HPDE6-E6E7 (cell line): Measurements from ENCODE around the gene C7orf33.
"Not testable (repeated sequence)": the region's sequence is repeated elsewhere in the genome, so short reads cannot be mapped to it uniquely, and the experiment has no call there.

Experiments used
- DNase-seq: peaks from one replicate; pipeline ENCODE4 v3.0.0; 2011; ENCODE audit warnings: missing footprints; ENCODE audit errors: extremely low spot score

The C7orf33 gene, protein sequence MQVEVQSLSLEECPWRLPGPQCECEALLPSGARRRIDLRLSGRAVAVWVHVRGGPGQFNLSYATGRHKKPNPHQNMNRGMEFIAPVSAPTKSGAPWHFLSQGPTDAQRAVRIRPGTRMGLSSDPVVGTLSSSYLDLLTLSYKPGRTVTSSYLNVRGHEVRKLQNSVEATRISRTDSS

DNA sequence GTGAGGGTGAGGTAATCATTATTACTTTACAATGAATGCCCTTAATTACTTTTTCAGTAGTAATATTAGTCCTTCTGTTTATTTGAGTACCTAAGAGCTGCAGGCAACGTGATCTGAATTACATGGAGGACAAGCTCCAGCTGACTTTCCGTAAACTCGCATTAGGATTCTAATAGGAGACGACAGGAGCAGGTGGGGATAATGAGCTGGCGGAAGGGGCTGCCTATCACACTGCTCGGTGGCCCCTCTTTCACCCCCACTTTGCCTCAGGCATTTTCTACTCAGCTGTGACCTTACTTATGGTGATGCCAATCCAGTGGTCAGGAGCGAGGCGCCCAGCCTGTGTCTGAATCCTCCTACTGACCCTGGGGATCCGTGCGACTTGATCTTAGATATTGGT is at the start of gene C7orf33:
C7orf33 (plus strand) TSS at position 296 of the 400 bp plus-strand sequence. CDS start 160 bp downstream, outside the sequence.
- DNase-seq, result no peak

DNA sequence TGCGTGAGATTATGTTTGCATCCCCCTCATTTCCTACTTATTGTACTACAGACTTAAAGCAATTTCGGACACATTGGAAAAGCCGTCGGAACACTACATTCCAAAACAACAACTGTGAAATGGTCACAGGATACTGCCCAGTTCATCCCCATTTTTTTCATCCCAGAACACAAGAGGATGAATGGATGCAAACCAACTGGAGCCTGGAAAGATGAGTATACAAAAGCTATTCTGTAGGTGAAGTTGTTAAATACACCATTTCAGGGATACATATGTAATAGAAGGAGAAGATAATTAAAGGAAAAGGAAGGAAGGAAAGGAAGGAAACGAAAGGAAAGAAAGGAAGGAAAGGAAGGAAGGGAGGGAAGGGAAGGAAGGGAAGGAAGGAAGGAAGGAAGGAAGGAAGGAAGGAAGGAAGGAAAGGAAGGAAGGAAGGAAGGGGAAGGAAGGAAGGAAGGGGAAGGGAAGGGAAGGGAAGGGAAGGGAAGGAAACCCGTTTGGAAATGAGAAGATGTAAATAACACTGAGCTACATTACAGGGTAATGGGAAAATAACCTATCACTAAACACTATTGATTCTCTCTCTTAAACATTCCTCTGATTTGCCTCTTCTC is 48.6 kb upstream of the C7orf33 start:
- DNase-seq, result no peak

DNA sequence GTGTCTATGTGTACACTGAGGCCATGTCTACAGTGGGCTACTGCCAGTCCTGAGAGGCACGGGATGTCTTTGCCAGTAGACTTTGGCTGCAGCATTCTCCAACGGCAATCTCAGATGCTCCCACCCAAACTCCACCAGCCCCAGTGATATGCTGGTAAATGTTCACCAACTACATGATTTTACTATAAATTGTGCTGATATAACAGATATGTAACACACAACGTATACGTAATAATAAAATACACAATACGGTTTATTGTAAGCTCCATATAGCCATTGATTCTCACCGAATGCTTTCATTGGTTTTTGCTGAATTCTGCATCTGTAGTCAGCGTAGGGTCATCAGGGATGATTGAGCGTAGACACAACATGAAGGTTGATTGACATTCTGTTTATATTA is 47.3 kb upstream of the C7orf33 start:
- DNase-seq, result no peak

DNA sequence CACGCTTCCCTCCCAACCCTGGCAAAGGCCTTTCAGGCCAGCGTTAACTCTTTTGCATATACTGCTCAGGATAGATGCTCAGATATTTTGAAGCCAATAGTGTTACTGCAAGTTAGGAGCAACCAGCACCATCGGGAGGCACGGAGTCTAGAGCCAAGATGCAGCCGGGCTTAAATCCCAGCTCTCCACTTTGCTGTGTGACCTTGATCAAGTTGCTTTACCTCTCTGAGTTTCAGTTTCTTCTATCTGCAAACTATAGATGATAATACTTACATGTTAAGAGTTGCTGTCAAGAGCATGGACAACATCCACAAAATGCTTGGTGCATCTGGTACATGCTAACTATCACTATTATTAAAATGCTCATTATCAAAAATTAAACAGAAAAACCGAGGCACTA is 45.4 kb upstream of the C7orf33 start:
- DNase-seq, result no peak

DNA sequence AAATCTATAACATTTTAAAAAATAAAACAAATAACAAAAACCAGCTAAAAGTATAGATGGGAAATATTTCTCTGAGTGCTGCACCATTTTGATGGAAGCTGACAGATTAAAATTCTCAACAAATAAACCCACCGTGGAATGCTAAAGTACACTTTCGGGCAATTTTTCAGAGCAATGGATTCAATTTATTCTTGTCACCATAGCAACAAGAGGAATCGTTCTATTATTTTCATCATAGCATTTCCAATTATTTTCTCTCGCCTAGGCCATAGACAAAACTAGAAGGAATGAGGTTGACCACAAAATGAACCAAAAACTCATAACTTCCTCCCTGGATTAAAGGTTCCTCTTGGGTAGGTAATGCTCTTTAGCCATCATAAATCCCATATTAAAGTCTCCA is 44.6 kb upstream of the C7orf33 start:
- DNase-seq, result no peak

DNA sequence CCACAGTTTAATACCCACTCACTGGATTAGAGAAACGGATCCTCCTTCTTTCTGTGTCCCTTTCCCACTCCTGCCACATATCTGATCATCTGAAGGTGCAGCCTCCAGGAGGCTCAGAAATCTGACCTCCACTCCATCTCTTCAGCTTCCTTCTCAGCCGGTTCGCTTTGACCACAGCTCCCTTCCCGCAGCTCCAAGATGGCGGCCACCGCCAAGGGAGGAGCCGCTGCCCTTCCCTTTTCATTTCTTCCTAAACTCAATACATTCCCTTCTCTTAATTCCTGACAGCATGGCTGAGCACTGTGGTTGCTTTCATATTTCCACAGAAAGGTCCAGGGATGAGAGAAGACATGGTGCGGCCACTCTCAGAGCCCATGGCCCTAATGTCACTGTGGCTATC is 43.7 kb upstream of the C7orf33 start:
- no peak for DNase-seq

DNA sequence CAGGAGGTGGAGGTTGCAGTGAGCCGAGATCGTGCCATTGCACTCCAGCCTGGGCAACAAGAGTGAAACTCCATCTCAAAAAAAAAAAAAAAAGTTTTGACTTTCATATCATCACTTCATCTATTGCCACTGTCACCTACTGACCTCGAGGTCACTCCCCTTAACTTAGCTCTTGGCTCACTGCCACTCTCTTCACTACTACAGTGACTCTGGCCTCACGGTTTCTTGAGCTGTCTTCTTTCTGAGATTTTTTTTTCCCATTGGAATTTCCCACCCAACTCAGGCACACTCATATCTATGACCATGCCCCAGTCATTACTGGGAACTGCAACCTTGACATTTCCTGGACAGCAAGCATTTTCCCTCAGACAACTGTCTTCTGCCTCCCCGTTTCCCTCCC is 42.6 kb upstream of the C7orf33 start:
- no peak for DNase-seq

DNA sequence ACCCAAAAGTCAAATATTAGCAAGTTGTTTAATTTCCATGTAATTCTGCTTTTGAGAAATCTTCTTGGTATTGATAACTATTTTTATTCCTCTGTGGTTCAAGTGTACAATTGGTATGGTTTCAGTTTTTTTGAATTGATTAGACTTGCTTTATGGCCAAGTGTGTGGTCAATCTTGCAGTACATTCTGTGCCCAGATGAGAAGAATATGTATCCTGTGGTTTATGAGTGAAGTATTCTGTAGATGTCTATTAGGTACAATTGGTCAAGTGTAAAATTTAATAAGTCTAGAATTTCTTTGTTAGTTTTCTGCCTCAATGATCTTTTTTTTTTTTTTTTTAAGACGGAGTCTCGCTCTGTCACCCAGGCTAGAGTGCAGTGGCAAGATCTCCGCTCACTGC is 36.6 kb upstream of the C7orf33 start:
- DNase-seq, result no peak

DNA sequence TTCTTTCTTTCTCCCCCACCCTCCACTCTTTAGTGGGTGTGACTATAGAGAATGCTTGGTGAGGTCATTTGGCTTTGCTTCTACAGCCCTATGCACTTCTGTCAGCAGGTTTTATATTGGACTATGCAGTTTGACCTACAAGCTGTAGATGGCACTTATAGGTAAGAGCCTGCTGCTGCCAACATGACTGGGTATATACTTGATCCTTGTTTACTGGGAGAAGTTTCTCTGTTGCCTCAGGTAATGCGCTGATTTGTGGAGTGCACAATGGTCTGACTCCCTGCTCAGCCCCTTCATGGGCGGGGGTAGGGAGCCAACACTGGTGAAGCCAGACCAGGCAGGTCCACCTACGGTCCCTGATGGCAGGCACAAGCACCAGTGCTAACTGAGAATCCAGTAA is 33.7 kb upstream of the C7orf33 start:
- DNase-seq, result no peak

DNA sequence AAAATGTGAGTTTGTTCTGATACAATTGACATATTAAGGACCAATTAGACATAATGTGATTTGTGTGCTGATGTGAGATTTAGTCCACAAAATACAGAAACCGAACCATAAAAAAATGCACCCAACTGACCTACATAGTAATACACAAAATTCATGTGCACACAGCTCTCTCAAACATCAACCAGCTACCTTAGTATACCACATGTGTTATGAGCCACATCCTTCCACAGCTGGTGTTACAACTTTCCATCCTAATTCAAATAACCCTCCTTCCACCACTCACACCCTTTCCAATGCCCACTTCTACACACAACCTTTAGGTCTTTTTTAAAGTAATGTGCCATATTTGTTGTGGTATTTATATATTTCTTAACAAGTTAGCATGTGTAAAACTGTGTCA is 31.7 kb upstream of the C7orf33 start:
- no peak for DNase-seq

DNA sequence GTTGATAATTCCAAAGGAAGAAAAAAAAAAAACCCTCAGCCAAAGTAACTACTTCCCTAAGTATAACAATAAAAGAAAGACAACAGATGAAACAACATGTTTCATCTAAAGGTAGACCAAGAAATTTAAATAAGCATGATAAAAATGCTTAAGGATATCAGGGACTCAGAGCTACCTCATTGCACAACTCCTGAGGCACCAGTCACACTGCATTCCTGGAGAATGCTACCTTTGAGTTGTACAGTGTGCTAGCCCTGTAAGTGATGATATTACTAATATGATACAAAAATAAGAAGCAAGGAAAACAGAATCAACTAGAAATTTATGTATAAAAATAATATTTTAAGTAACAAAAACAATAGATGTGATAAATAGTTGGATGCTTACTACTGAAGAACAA is 29.5 kb upstream of the C7orf33 start:
- no peak for DNase-seq

DNA sequence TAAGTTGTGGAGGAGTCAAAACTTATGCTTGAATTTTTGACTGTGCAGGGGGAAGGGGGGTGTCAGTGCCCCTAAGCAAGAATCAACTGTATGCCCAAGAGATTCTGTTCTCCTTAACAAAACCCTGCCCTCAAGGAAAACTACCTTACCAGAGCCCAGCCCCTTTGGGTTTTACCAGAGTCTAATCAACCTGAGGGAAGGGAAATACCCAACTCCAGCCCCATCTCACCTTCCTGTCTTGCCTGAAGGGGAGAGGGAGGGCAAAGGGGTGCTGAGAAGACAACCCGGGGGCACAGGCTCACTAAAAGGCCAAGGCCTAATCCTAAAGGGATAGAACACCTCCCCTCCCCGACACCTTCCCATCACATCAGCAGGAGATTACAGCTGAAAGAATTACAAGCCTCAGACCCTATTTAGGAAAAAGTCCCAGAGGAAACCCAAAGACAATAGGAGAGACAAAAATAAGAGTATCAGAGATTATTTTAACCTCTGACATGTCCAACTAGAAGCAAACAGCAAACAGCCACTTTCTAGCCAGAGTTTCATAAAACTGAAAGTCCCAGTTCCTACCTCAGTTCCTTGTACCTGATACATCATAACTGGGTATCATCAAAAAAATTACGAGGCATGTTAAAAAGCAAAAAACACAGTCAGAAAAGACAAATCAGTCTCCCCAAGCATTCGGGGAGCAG is 26.8 kb upstream of the C7orf33 start:
- DNase-seq, result no peak

DNA sequence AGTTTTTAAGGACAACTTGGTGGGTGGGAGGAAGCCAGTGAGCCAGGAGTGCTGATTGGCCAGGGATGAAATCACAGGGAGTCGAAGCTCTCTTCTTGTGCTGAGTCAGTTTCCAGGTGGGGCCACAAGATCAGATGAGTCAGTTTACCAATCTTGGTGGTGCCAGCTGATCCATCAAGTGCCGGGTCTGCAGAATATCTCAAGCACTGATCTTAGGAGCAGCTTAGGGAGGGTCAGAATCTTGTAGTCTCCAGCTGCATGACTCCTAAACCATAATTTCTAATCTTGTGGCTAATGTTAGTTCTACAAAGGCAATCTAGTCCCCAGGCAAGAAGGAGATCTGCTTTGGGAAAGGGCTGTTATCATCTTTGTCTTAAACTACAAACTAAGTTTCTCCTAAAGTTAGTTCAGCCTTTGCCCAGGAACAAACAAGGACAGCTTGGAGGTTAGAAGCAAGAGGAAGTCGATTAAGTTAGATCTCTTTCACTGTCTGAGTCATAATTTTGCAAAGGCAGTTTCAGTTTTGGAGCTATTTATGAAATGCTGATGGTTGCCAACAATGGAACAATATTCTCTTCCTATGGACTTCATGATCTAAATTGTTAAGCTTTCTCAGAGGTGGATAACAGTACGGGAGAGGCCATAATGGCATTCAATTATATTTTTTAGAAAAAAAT is 26.2 kb upstream of the C7orf33 start:
- not testable (repeated sequence) for DNase-seq

DNA sequence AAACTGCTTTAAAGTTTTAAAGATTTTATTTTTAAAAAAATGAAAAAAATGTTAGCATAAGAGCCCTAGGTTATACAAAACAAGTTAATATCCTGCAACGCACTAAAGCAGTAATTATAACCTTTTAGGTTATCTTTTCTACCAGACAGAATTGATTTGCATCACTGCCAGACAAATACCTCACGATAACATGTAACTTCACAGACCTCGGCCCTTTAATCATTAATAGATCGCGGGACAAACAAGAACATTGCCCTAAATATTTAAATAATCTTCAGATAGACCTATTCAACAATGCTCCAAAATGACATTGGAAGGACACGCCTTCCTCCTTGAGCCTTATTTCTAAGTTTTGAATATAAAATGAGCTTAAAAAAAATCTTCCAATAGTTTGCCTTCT is 23.8 kb upstream of the C7orf33 start:
- no peak for DNase-seq

DNA sequence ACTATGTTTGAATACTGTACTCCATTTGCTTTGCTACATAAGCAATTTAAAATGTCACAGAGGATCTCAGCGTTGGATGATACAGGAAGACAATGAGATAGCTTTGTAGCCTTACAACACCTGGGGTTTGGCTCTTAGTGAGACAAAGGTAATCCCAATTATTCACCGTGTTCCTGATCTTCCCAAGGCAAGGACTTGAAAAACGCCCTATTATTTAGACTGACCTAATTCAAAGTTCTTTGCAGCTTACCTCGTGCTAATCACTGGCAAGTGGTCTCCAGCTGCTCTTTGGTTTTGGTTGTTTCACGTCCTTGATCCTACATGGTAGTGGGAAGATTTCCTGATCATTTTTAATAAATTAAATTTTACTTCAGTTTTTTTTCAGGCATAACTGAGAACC is 23.0 kb upstream of the C7orf33 start:
- no peak for DNase-seq

DNA sequence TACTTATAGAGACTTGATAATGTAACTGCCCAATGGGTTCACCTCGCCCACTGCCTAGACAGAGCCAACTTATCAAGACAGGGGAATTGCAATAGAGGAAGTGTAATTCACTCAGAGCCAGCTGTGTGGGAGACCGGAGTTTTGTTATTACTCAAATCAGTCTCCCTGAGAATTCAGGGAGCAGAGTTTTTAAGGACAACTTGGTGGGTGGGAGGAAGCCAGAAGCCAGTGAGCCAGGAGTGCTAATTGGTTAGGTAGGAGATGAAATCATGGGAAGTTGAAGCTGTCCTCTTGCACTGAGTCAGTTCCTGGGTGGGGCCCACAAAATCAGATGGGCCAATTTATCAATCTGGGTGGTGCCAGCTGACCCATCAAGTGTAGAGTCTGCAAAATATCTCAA is 20.1 kb upstream of the C7orf33 start:
- DNase-seq, result no peak

DNA sequence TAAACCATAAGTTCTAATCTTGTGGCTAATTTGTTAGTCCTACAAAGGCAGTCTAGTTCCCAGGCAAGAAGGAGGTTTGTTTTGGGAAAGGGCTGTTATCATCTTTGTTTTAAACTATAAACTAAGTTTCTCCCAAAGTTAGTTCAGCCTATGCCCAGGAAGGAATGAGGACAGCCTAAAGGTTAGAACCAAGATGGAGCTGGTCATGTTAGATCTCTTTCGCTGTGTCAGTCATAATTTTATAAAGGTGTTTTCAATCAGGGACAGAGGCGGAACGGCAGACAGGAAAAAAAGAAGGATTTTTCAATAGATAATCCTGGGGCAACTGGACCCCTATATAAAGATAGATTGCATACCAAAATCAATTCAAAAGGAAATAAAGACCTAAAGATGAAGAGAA is 19.6 kb upstream of the C7orf33 start:
- not testable (repeated sequence) for DNase-seq

DNA sequence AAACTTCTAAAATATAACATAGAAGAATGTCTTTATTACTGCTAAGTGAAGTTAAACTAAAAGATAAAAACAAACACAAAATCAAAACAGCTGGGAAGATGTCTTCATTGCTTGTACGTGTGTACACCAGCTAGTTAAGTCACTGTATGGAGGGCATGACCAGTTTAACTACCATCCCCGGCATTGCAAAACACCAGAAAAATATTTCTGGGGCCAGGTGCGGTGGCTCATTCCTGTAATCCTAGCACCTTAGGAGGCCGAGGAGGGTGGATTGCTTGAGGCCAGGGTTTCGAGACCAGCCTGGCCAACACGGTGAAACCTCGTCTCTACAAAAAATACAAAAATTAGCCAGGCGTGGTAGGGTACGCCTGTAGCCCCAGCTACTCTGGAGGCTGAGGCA is 19.2 kb upstream of the C7orf33 start:
- no peak for DNase-seq

DNA sequence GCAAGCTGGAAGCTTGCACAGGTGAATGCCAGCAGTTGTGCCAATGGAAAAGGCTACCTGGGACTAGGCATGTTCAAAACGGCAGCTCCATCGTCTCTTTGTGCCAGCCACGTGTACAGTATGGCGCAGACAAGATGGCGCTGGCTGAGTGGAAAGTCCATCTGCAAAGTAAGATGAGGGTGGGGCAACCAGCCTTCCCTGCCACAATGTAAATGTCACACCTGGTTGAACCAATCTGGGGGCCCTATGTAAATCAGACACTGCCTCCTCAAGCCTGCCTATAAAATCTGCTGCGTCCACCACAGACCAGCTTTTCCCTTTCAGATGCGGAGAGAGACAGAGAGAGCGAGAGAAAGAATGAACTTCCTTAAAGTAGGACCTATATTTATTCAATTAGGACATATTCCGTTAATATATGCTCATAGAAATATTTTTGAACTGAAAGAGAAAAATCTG is 18.5 kb upstream of the C7orf33 start:
- DNase-seq, result no peak

DNA sequence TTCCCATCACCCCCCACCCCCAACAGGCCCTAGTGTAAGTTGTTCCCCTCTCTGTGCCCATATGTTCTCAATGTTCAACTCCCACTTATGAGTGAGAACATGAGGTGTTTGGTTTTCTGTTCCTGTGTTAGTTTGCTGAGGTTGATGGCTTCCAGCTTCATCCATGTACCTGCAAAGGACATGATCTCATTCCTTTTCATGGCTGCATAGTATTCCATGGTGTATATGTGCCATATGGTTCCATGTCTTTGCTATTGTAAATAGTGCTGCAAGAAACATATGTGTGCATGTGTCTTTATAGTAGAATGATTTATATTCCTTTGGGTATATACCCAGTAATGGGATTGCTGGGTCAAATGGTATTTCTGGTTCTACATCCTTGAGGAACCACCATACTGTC is 17.0 kb upstream of the C7orf33 start:
- DNase-seq, result not testable (repeated sequence)

DNA sequence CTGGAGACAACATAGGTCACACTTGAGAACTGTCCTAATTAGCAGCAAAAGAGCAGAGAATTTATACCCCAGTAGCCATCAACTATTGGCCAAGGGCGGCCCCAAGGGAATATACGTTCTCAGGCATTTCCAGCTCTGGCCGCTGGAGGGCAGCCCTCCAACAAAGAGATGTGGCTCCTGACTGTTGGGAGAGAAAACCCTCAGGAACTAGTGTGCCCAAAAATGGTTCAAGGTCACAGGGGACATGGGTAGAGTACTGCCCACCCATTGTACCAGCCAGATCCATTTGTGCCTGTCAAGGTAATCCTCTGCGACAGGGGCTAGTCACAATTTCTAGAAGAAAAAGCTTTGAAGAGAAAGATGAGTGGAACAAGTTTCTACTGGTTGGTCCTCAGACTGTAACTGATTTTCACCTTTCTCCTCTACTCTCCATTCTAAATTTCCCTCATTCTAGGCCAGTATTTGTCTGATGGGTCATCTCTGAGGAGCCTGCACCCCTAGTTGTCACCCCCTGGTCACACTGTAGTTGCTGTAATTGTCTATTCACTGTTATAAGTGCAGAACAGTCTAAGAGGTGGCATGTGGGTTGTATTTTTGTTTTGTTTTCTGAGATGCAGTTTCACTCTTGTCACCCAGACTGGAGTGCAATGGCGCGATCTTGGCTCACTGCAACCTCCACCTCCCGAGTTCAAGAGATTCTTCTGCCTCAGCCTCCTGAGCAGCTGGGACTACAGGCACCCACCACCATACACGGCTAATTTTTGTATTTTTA is 14.7 kb upstream of the C7orf33 start:
- DNase-seq, result peak; percentile 54

DNA sequence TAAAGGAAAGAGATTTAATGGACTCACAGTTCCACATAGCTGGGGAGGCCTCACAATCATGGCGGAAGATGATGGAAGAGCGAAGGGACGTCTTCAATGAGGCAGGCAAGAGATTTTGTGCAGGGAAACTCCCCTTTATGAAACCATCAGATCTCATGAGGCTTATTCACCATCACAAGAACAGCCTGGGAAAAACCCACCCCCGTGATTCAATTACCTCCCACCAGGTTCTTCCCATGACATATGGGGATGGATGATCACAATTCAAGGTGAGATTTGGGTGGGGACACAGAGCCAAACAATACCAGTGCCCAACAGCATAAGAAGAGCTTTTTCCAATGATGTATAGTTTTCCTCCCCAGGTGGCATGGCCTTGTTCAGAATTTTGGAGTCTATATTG is 11.2 kb upstream of the C7orf33 start:
- DNase-seq, result no peak
